ENCODE data around the gene DOC2A.

The DOC2A gene

GRCh38 chr16:30005341-30006094 is 5.3 kb downstream of the DOC2A start:
- peak; percentile 36 for DNase-seq (ENCODE audit: low read depth)

GRCh38 chr16:30004811-30005242 is 6.0 kb downstream of the DOC2A start:
- DNase-seq (ENCODE audit: low read depth) = no peak

- DNase-seq (ENCODE audit: low read depth) = no peak
Measured at GRCh38 chr16:30004424-30004776, 6.4 kb downstream of the DOC2A start.

- DNase-seq (ENCODE audit: low read depth) = no peak
Measured at GRCh38 chr16:30003670-30004423, 7.0 kb downstream of the DOC2A start.

- no peak for DNase-seq (ENCODE audit: low read depth)
Measured at GRCh38 chr16:30002614-30003346, 8.0 kb downstream of the DOC2A start.

- no peak for DNase-seq (ENCODE audit: low read depth)
Measured at GRCh38 chr16:30000735-30001631, 9.8 kb downstream of the DOC2A start.

GRCh38 chr16:29999605-30000004 is 11.2 kb downstream of the DOC2A start:
- DNase-seq (ENCODE audit: low read depth) = no peak

- DNase-seq (ENCODE audit: low read depth) = no peak
Measured at GRCh38 chr16:29996766-29997250, 14.0 kb downstream of the DOC2A start.

- DNase-seq (ENCODE audit: low read depth) = peak; percentile 93
Measured at GRCh38 chr16:29995911-29996765, 14.7 kb downstream of the DOC2A start, which contains the start of gene INO80E. TSS of gene INO80E (plus strand) at chr16:29996241. CDS start at chr16:29996311, 70 bp downstream.

- peak; percentile 66 for DNase-seq (ENCODE audit: low read depth)
Measured at GRCh38 chr16:29995324-29995910, 15.4 kb downstream of the DOC2A start, which contains the start of gene HIRIP3. TSS of gene HIRIP3 (minus strand) at chr16:29995617. CDS start at chr16:29995605, 12 bp downstream.

- DNase-seq (ENCODE audit: low read depth) = peak; percentile 69
Measured at GRCh38 chr16:29994600-29995323, 16.1 kb downstream of the DOC2A start.

- DNase-seq (ENCODE audit: low read depth) = no peak
Measured at GRCh38 chr16:29993903-29994599, 16.8 kb downstream of the DOC2A start.

- no peak for DNase-seq (ENCODE audit: low read depth)
Measured at GRCh38 chr16:29993191-29993902, 17.5 kb downstream of the DOC2A start.

- peak; percentile 79 for DNase-seq (ENCODE audit: low read depth)
Measured at GRCh38 chr16:29992344-29992967, 18.4 kb downstream of the DOC2A start.

- DNase-seq (ENCODE audit: low read depth) = no peak
Measured at GRCh38 chr16:29991571-29991904, 19.3 kb downstream of the DOC2A start.

- DNase-seq (ENCODE audit: low read depth) = no peak
Measured at GRCh38 chr16:29990883-29991570, 19.8 kb downstream of the DOC2A start.

GRCh38 chr16:29990034-29990433 is 20.8 kb downstream of the DOC2A start:
- no peak for DNase-seq (ENCODE audit: low read depth)

Measured in iris pigment epithelial cell (primary cell).